Esophagus mucosa (tissue), 1 donor: ENCODE data around the gene LMAN2L. TPM values are rescaled to one million over a fixed set of nuclear protein-coding genes. Genes with fewer than 3 reads are reported as not detected.

ENCODE experiments used
- total RNA-seq: library from RNA; stranded (reverse); gene quantifications from one replicate; pipeline ENCODE4 v1.2.4, GENCODE V29; 2023
- donor health status: DM: yes; HTN: yes; CAD: no.

Gene LMAN2L
- total RNA-seq, 1 donor from 2014 or later = 4.7 TPM

Other genes with a start within 250 kb of the LMAN2L start
- not detected for gene NEURL3, start 234.7 kb downstream of the LMAN2L start, total RNA-seq
- 3.0 TPM for gene ARID5A, start 203.3 kb downstream of the LMAN2L start, total RNA-seq
- 19.0 TPM for gene KANSL3, start 101.8 kb downstream of the LMAN2L start, total RNA-seq
- 0.16 TPM for gene FER1L5, start 97.3 kb downstream of the LMAN2L start, total RNA-seq
- 9.3 TPM for gene CNNM4, start 20.8 kb upstream of the LMAN2L start, total RNA-seq
- 6.1 TPM for gene CNNM3, start 76.2 kb upstream of the LMAN2L start, total RNA-seq
- gene ANKRD23, start 104.0 kb upstream of the LMAN2L start, total RNA-seq = 1.8 TPM
- gene ANKRD39, start 118.0 kb upstream of the LMAN2L start, total RNA-seq = 7.8 TPM
- 14.9 TPM for gene SEMA4C, start 130.0 kb upstream of the LMAN2L start, total RNA-seq
- gene FAM178B, start 246.5 kb upstream of the LMAN2L start, total RNA-seq = 0.44 TPM